ENCODE results near the gene PNPLA3. TPM values are rescaled to one million over a fixed set of nuclear protein-coding genes. Genes with fewer than 3 reads are reported as not detected.

The PNPLA3 gene
- total RNA-seq, 4 donors from 2014 or later: 0.76 to 1.7 (median 0.92) TPM; not detected in 1

DNA sequence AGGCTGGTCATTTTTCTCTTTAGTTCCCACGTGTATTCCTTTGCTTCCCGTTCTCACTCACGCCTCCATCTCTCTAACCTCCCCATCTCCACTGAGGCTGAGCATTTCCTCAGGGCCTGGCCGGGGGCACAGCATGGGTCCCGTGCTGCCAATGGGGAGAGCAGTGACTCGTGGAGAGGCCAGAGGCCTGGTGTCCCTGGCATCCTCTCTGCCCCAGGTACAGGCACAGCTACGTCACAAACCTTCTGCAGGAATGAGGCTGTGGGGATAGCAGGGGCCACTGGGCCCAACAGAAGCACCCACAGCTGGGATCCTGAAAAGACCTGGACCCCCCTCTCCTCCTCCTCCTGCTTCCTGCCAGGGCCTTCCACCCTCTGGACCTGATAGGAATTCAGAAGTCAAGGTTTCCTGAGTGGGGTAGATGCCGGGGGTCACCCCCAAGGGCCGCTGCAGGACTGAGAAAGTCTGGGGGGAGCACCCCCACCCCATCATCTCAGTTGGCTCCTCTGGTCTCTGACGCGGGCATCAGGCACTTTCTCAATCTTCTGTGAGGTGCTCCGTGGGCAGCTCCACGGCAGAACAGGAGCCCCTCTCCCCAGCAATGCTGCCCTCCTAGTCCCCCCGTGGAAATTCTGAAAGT, 43.6 kb upstream of the PNPLA3 start:
- 73 to 82% methylated on average over 6 to 9 of the region's 14 CpGs for WGBS, 2 donors
- no peaks in the 10 kb centered on the region for H3K9me3 ChIP-seq
- peaks cover 0 to 91% (median 0%) of the 10 kb centered on the region in 4 donors for H3K27me3 ChIP-seq
- H3K4me3 ChIP-seq: no peak overlapping the region
- intact Hi-C loops (cut with DNase I): no loop called here
- no peaks in the 10 kb centered on the region for H3K36me3 ChIP-seq
- no peak for TF ChIP-seq POLR2A (IDR thresholded peaks at IDR 0.05)
- TF ChIP-seq, protein P1, sequence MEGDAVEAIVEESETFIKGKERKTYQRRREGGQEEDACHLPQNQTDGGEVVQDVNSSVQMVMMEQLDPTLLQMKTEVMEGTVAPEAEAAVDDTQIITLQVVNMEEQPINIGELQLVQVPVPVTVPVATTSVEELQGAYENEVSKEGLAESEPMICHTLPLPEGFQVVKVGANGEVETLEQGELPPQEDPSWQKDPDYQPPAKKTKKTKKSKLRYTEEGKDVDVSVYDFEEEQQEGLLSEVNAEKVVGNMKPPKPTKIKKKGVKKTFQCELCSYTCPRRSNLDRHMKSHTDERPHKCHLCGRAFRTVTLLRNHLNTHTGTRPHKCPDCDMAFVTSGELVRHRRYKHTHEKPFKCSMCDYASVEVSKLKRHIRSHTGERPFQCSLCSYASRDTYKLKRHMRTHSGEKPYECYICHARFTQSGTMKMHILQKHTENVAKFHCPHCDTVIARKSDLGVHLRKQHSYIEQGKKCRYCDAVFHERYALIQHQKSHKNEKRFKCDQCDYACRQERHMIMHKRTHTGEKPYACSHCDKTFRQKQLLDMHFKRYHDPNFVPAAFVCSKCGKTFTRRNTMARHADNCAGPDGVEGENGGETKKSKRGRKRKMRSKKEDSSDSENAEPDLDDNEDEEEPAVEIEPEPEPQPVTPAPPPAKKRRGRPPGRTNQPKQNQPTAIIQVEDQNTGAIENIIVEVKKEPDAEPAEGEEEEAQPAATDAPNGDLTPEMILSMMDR (IDR thresholded peaks at IDR 0.05): no peak
- no peak for DNase-seq
- H3K27ac ChIP-seq: no peak overlapping the region
- H3K4me1 ChIP-seq: no peaks in the 10 kb centered on the region

DNA sequence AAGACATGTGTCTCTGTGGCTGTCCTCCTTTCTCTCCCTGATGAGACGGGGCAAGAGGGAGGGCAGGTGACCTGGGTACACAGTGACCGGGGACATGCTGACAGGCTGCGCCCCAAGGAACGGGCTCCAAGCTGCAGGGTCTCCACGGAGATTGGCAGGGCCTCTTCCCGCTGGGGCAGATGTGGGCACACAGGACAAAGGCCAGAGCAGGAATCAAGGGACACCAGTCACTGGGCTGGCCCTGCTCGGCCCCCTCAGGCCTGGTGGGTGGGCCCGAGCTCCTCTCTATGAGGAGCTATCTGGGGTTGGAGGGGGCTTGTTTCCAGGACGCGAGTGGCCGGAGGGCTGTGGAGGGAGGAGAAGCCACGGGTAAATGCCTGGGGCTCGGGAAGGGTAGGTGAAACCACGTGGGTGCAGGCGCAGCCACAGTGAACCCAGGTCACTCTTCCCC, 43.0 kb upstream of the PNPLA3 start:
- no peak overlapping the region for H3K27ac ChIP-seq
- DNase-seq: no peak
- intact Hi-C loops (cut with DNase I): no loop called here
- TF ChIP-seq, protein P1 (IDR thresholded peaks at IDR 0.05): no peak
- no peak for TF ChIP-seq POLR2A (IDR thresholded peaks at IDR 0.05)
- H3K36me3 ChIP-seq: no peaks in the 10 kb centered on the region
- 60% methylated on average over 1 of the region's 15 CpGs; no CpG with 5 or more reads in 1 of the 2 donors for WGBS, 2 donors
- no peak overlapping the region for H3K4me3 ChIP-seq
- H3K27me3 ChIP-seq: peaks cover 0 to 91% (median 0%) of the 10 kb centered on the region in 4 donors
- no peaks in the 10 kb centered on the region for H3K4me1 ChIP-seq
- H3K9me3 ChIP-seq: no peaks in the 10 kb centered on the region

DNA sequence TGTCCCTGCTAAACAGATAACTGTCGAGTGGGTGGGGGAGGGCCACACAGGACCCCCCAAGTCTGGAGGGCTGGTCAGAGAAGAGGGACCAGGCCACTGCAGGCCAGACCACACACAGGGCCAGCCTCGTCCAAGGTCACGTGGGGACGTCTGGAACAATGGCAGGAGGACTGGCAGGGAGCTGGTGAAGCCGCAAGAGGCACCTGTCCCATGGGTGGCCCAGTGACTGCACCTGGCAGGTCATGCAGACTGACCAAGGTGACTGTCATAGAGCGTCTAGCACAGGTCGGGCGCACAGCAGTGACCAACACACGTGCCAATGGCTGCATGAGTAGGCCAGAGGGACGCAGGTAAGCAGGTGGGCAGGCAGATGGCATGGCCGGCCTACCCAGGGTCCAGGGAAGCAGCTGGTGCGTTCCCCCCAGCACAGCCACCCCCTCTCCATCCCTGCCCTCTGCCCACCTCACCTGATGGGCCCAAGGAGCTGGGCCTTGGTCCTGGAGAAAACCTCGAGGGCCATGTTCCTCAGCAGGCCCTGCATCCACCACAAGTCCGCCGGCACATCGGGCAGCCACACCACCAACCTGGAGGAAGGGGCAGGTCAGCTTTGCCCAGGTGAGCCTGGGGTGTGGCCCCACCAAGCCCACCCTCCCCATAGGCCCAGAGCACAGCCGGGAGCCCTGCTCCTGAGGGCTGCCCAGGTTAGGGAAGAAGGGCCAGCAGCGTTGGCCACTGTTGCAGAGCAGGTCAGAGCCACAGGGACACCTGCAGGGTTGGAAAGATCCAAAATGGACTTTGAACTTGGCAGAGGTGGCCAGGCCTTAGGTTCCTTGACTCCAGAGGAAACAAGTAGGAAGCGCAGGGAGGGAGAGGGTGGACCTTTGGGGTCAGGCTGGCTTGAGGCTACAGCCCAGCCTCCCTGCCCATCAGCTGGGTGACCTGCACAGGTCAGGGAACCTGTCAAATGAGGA, 42.2 kb upstream of the PNPLA3 start:
- Histone ChIP-seq H3K9me3 (no peaks in the 10 kb centered on the region), H3K36me3 (no peaks in the 10 kb centered on the region), H3K4me1 (no peaks in the 10 kb centered on the region), H3K4me3 (no peak overlapping the region), H3K27ac (no peak overlapping the region), H3K27me3 (peaks cover 0 to 91% (median 0%) of the 10 kb centered on the region in 4 donors)
- intact Hi-C loops (cut with DNase I): no loop called here
- TF ChIP-seq, protein P1 (IDR thresholded peaks at IDR 0.05): no peak
- no peak for TF ChIP-seq POLR2A (IDR thresholded peaks at IDR 0.05)
- DNase-seq: no peak
- WGBS, 2 donors: 81 to 92% methylated on average over 5 to 8 of the region's 19 CpGs

DNA sequence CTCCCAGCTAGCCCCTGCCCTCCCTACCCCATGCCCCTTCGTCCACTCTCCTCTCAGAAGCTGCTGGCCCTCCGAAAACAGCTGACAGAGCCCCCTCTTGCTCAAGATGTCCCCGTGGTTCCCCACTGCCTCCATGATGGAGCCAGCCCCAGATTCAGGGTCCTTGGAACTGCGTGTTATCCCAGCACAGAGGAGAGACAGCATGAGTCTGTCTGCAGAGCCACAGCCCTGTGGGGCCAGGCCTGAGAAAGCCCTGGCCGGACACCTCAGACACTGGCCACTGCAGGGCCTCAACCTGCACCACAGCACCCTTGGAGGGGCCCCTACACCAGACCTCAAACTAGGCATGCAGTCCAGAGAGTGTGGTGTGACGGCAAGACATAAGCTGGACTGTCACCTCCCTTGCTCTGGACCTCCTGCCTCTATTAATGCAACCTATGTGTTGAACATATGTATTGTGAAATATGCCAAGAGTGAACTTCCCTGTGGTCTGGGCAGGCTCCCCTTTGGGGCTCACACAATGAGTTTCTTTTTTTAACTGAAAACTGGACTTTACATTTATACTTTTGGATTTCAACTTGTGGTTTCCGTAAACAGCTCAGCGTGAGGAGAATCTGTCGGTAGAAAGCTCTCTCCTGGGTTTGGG, 41.4 kb upstream of the PNPLA3 start:
- Histone ChIP-seq H3K27me3 (peaks cover 0 to 91% (median 0%) of the 10 kb centered on the region in 4 donors), H3K27ac (no peak overlapping the region), H3K9me3 (no peaks in the 10 kb centered on the region), H3K4me3 (no peak overlapping the region), H3K4me1 (no peaks in the 10 kb centered on the region), H3K36me3 (no peaks in the 10 kb centered on the region)
- intact Hi-C loops (cut with DNase I): no loop called here
- no peak for DNase-seq
- WGBS, 2 donors: 71 to 79% methylated on average over 7 to 8 of the region's 9 CpGs
- TF ChIP-seq, protein P1 (IDR thresholded peaks at IDR 0.05): no peak
- TF ChIP-seq POLR2A (IDR thresholded peaks at IDR 0.05): no peak
